Skin epidermis (tissue), 12 donors: Measurements from ENCODE around the gene ACSF3.

Source experiments
- H3K27ac ChIP-seq, 21 experiments: fragments of 200-600 bp; sonication (generic) in 11 of 21; one replicate each; pipeline ENCODE4 v1.5.0; 2020; ENCODE audit warnings: mild to moderate bottlenecking in 3 of 21, inconsistent platforms in 2 of 21, moderate library complexity in 2 of 21
- H3K4me3 ChIP-seq, 7 experiments: fragments of 200-600 bp; sonication (generic) in 2 of 7; one replicate each; pipeline ENCODE4 v1.5.0; 2020; ENCODE audit warnings: inconsistent platforms in 2 of 7, mild to moderate bottlenecking in 2 of 7, moderate library complexity in 1 of 7

The ACSF3 gene

DNA sequence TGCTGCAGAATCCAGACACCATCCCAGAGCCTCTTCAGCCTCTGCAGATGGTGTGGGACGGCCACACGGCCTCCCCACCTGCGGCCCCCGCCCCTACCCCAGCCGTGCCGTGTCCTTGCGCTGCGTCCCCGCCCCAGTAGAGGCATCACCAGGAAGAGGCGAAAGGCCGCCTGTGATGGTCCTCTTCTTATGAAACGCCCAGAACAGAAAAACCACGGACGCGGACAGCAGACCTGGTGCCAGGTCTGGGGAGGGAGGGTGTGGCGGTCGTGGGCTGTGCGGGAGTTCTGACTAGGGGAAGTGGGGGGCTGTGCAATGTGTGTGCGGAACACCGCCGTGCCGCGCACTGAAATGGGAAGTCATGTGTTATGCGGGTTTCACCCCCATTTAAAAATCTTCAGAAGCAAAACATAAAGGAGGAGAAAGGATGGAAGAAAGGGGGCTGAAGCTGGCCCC lies 25.5 kb downstream of the ACSF3 start:
- Histone ChIP-seq H3K4me3 (no peak overlapping the region), H3K27ac (no peak overlapping the region)

DNA sequence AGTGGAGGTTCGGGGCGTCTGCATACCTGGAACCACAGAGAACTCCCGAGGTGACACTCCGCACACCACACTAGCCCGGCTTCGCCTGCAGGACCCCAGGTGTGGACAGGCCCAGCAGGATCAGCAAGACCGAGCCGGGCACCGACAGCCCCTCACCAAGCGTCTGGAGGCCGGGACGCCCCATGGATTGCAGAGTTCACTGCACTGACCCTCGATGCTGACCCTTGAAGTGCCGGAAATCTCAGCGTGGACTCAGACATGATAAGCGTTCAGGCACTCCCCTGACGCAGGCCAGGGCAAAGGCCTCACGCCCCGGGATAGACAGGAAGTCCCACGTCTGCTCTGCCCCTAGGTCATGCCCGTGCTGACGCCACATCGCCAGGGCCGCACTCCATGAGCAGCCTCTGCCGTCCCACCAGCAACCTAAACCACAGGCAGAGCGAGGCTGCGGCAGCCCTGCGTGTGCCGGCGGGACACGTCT lies 26.0 kb downstream of the ACSF3 start:
- Histone ChIP-seq H3K27ac (no peak overlapping the region), H3K4me3 (no peak overlapping the region)

DNA sequence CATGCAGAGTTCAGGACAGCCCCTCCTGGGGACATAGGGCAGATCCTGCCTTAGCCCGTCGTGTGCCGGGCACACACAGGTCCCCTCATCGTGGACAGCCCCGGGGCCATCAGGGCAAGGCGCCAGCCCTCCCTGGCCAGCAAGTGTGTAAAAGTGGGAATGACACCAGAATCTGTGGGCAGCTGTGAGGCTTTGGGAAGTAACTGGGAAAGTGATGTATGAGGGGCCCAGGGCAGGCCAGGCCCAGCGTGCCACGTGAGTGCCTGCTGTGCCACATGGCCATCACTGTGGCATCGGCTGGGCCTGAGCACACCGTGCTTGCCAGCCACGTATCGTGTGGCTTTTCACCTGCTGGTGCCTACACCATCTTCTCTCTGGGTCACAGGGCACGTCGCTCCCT lies 26.6 kb downstream of the ACSF3 start:
- Histone ChIP-seq H3K4me3 (no peak overlapping the region), H3K27ac (no peak overlapping the region)

DNA sequence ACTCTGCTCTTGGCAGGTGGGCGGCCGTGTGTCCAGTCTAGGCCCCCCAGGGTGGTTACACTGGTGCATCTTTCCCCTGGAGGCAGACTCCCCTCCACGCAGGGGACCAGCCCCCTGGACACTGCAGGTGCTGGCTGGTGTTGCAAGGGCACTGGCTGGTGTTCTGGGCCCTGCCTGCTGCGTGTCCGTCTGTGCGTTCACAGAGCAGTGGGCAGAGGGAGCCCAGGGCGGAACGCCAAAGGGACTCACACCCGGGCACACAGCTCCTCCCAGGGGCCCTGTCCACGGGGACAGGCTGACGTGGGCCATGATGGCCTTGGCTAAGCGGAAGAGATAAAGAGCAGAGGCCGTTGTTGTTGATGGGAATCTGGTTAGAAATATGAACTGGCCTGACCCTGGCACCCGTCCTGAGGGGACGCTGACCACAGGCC lies 27.3 kb downstream of the ACSF3 start:
- Histone ChIP-seq H3K27ac (no peak overlapping the region), H3K4me3 (no peak overlapping the region)

DNA sequence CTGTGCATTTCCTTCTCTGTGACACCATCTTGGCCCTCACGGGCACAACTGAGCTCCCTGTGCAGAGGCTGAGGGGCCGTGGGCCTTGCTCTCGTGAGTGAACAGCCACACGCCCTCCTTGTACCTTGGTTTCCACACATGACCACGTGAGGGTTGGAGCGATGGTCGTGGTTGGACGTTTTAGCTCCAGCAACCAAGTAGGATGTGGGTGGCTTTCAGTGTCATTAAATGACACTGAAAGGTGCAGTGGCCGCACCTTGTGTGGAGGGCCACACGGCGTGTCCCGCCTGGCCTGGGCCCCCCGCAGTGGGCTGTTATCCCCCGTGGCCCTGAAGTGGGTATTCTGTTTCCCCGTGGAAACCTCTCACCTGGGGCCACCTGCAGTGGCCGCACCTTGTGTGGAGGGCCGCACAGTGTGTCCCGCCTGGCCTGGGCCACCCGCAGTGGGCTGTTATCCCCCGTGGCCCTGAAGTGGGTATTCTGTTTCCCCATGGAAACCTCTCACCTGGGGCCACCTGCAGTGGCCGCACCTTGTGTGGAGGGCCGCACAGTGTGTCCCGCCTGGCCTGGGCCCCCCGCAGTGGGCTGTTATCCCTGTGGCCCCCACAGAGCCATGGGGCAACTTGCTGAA lies 28.2 kb downstream of the ACSF3 start:
- peak overlapping the region in 5 of 21 experiments; percentile 7 to 61 (median 35) for H3K27ac ChIP-seq
- H3K4me3 ChIP-seq: no peak overlapping the region

DNA sequence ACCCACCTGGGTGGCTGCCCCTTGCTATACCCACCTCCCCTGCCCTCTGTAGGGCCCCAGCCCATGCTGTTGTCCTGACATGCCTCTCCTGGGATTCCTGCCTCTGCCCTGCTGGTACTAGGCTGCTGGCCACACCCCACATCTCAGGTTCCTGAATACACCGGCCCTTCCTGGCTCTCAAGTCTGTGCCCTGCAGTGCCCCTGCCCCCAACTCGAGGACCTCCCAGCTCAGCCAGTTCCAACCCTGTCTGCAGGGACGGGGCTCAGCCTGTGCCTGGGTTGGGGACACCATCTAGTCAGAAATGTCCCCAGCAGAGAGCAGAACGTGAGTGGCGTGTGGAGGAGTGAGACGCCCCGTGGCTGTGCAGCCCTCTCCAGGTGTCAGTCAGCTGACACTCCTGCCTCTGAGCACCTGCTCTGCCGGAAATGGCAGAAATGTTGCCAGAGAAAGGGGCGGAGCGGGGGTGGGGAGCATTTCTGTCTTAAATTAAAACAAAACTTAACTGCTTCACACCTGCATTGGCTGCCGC lies 28.7 kb downstream of the ACSF3 start:
- Histone ChIP-seq H3K4me3 (no peak overlapping the region), H3K27ac (peak overlapping the region in 5 of 21 experiments; percentile 7 to 61 (median 35))

DNA sequence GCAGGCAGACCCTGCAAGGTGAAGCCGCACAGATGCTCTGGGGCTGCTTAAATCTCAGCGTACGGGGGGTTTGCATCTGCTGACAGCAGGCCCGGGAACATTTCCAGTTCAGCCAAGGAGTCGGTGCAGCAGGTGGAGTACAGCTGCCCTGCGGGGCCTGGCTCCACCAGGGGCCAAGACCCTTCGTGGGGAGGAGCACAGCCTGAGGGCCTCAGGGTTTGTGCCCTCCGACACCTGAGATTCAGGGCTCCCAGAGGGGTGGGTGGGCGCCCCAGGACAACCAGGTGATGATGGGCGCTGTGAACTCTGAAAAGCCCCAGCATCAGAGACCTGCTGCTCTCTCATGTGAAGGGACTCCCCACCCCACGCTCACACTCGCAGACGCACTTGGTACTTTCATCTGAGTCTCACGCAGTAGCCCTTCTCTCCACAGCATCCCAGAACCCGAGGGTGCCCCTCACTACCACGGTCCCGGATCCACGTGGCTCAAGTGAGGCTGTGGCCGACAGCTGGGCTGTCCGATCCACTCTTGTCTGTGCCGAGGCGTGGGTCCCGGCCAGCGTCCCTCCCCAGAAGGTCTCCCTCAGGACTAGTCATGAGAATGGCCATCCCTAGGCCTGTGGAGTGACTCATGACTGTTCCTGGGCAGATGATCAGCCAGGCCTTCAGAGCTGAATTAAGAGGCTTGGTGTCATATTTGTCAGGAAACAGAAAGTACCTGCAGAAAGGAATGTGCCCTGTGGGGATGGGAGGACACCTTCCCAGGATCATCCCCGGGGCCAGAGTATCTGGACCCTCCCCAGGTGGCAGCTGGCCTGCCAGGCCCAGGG lies 29.6 kb downstream of the ACSF3 start:
- H3K27ac ChIP-seq: peak overlapping the region in 3 of 21 experiments; percentile 16 to 61 (median 23)
- no peak overlapping the region for H3K4me3 ChIP-seq

DNA sequence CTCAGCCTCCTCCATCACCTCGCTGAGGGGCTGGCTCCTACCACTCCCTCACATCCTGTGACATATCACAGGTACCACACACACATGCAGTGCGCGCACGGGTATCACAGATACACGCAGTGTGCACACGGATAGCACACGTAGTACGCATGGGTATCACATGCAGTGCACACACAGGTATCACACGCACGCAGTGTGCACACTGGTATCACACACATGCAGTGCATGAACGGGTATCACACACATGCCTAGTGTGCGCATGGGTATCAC lies 30.1 kb downstream of the ACSF3 start:
- Histone ChIP-seq H3K27ac (no peak overlapping the region), H3K4me3 (no peak overlapping the region)

DNA sequence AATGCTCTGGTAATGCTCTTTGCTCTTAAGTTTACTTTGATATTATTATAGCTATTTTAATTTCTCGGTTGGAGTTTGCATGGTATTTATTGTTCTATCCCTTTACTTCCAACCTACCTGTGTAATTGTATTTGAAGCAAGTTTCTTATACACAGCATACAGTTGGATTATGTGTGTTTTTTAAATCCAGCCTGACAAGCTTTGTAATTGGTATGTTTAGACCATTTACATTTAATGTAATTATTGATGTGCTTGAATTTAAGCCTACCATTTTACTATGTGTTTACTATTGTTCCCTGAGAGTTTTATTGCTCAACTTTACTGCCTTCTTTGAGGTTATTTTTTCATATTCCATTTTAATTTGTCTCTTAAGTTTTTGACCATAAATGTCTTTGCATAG lies 35.7 kb downstream of the ACSF3 start:
- no peak overlapping the region for H3K27ac ChIP-seq
- no peak overlapping the region for H3K4me3 ChIP-seq

DNA sequence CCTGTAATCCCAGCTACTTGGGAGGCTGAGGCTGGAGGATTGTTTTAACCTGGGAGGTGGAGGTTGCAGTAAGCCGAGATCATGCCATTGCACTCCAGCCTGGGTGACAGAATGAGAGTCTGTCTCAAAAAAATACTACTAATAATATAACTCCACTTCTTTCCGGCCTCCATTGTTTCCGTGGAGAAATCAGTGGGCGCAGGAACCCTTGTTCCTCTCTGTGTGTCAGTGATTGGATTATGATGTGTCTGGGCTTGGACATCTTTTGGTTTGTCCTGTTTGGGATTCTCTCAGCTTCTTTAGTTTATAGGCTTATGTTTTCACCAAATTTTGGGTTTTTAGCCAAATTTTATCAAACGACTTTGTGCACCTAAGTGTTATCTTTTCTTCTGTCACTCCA lies 36.8 kb downstream of the ACSF3 start:
- no peak overlapping the region for H3K4me3 ChIP-seq
- no peak overlapping the region for H3K27ac ChIP-seq

DNA sequence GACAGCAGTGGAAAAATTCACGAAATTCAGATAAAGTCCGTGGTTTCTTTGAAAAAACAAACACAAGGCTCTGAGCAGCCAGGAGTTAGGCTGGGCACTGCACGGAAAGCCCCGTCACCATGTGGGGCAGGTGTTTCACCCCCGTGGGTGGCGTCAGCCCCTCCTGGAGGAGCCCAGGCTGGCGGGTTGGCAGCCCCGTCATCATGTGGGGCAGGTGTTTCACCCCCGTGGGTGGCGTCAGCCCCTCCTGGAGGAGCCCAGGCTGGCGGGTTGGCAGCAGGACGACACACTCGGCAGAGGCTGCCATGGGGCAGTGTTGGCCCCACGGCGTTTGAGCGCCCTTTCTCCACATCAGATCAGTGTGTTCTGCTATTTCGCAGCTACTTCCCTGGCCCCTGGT lies 38.1 kb downstream of the ACSF3 start:
- H3K27ac ChIP-seq: no peak overlapping the region
- H3K4me3 ChIP-seq: no peak overlapping the region

DNA sequence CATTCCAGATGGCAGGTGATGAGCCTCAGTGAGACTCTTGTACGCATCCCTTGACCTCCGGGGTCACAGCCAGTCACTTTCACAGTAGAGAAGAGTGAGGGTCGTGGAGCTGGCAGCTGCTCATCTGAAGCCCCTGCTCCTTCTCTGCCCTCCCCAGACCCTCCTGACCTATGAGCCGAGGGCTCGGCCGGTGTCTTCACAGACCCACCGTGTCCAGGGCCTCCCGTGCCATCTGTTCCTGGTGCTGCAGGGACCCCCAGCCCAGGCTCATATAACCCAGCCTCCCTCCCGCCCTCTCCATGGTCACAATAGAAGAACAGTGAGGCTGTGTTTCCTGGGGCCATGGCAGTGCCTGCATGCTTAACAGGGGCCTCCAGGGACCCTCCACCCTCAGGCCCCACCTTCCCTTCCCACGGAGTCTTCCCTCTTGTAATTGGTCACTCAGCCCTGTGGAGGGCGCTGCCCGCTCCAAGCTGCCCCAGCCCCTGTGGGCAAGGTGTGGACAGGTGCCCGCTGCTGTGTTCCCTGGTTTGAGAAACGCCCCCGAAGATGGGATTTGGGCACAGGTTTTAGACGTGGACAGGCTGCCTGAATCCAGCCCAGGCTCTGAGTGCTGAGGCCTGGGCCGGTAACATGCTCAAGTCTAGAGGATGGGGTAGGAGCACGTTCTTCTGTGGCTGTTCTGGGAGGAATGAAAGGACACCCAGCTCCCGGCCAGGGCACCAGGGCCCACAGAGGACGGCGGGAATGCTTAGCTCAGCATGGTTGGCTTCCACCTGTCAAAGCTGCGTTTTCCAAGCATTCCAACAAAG lies 38.7 kb downstream of the ACSF3 start:
- Histone ChIP-seq H3K4me3 (no peak overlapping the region), H3K27ac (no peak overlapping the region)

DNA sequence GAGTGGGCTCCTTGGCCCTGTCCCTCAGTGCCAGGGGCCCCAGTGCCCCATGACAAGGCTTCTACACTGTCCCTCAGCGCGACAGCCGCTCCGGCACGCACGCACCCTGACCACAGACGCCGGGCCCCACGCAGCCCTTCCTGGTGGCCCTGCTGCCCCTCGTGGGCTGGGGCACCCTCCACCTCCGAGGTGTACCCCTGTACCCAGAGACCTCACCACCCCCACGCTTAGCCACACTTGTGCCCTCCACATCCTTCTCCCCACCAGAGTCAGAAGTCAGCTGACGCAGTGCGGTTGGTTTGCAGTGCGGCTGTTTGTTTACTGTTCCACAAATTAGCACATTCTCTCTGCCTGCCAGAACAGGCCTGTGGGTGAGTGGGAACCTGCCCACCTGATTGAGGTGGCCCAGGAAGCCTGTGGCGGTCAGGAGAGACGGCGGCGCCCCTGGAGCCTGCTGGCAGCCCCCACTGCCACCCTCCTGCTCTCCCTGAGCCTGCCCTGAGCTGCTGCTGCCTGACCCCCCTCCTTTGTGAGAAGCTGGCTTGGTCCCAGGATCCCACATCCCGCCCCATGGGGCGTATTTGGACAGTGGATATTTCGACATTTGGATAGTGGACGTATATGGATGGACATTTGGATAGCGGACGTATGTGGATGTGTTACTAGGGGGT lies 39.9 kb downstream of the ACSF3 start:
- H3K4me3 ChIP-seq: no peak overlapping the region
- H3K27ac ChIP-seq: no peak overlapping the region

DNA sequence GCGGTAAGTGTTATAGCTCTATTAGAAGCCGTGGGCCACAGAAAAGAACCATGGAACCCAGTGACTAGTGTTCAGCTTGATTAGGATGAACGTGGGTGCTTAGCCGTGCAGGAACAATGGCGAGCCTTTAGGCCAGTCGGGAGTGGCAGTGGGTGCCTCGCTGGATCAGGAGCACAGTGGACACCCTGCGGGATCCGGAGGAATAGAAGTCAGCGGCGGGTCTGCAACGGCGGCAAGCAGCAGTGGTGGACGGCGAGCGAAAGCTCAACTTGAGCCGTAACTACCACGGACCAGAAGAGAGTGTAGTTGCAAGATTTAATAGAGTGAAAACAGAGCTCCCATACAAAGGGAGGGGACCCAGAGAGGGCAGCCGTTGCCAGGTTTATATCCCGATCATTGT lies 40.6 kb downstream of the ACSF3 start:
- Histone ChIP-seq H3K4me3 (no peak overlapping the region), H3K27ac (no peak overlapping the region)

DNA sequence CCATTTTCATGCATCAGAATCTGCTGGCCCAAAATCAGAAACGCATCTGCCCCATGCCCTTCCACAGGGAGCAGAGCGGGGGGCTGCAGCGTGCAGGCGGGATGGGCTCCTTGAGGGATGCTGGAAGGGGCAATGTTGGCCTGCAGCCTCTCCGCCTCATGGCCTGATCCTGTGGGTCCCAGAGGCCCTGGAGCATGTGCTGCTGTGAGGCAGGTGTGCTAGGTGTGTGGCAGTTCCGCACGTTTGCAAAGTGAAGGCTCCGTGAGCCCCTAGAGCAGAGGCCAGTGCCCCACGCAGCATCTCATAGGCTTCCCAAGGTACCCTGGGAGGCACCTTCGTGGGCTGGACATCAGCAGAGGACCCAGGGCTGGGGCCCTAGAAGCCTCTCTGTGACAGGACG lies 41.5 kb downstream of the ACSF3 start:
- H3K27ac ChIP-seq: no peak overlapping the region

DNA sequence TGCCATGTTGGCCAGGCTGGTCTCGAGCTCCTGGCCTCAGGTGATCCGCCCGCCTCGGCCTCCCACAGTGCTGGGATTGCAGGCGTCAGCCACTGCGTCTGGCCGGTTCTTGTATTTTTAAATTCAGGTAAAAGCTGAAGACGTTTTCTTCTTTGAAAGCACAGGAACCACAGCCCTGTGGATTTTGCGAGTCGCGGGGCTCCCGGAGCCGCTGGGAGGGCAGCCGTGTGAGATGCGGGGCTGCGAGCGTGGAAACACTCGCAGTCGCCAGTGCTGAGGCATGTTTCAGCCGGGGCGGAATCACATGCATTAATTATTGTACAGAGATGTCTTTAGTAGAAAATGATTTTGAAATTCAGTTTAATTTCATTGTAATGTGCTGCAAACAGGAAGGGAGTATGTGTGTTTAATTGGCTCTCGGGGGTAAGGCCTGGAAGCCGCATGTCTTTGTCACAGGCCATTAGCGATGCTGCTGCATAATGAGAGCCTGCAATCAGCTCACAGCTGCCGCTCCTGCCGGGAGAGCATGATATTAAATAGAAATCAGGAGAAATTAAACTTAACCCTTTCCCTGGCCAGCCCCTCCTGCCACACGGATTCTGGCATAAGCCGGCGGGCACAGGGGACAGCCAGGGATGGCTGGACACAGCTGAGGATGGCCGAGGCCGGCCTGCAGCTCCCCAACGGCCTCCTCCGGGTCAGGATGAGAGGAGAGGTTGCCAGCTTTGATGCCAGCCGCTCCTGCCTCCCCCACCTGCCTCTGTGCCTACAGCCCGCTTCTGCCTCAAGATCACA lies 42.5 kb downstream of the ACSF3 start:
- no peak overlapping the region for H3K4me3 ChIP-seq
- H3K27ac ChIP-seq: no peak overlapping the region

More for the DNA sequence above, 41.5 kb downstream of the ACSF3 start:
- no peak overlapping the region for H3K4me3 ChIP-seq

DNA sequence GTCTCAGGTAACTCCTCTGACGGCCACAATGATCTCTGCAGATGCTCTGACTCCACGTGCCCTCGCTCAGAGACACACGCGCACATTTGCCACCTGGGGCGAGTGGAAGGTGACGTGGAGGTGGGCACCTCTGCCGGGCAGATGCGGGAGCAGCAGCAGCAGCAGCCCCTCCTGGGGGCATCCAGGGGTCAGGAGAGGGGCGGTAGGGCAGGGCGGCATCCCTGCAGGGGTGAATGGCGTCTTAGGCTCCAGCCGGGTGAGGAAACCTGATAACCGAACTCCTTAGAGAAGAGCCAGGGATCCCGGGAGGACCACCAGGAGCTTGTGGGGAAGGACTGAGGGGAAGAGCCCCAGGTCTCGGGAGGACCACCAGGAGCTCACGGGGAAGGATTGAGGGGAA lies 43.3 kb downstream of the ACSF3 start:
- no peak overlapping the region for H3K4me3 ChIP-seq
- no peak overlapping the region for H3K27ac ChIP-seq

DNA sequence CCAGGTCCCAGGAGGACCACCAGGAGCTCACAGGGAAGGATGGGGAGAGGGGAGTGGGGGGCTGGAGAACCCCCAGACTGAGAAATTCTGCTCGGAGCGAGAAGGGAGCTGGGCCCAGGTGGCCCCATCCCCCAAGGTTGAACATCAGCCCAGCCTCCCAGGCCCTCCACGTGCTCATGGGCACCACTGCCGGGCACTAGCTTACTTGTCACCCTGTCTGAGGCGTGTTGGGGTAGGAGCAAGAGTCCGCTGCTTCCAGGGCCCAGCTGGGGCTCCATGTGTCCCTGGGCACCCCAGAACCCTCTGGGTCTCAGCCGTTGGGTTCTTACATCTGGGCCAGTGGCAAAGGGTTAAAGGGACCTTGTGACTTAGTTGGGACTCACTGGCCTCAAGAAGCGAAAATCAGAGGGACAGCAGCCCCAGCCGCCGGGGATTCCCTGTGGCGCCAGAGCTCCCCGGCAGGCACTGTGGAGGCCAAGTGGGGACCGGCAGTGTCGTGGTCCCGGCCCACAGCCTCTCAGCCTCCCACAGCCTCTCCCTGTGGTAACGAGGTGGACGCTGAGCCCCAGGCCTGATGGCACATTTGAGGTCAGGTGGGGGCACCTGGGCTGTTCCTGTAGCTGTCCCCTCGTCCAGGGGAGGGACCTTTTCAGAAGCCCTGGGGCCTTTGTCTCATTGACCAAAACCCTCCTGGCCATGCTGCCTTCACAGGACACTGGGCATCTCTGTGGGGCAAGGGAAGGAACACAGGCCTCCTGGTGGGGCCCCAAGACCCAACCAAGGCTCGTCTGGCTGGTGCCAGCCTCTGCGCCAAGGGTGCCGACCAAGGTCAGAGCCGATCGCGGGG lies 44.2 kb downstream of the ACSF3 start:
- no peak overlapping the region for H3K4me3 ChIP-seq
- no peak overlapping the region for H3K27ac ChIP-seq
